Activated T-cell treated with anti-CD3 and anti-CD28 coated beads, Interleukin-2, amount 50 U/mL, for 72 hours (primary cell): ENCODE measurements around the gene COG5. TPM values are rescaled to one million over a fixed set of nuclear protein-coding genes. Genes with fewer than 3 reads are reported as not detected.
A peak's percentile ranks its signal among the peaks of the same experiment; 100 is the strongest.

ENCODE experiments used
- ATAC-seq, 2 donors: fragments of 150-1000 bp; cut with Tn5 transposase; replicated peaks in 1 of 2; 2 replicates each; pipeline ENCODE4 v1.10.0; 2021; ENCODE audit warnings: moderate library complexity in 2 of 2, mild to moderate bottlenecking in 1 of 2
- DNase-seq, 2 donors: peaks; one replicate each; pipeline ENCODE4 v3.0.0; 2021 to 2022; ENCODE audit warnings: mixed read lengths in 1 of 2
- H3K27ac Mint-ChIP-seq: one replicate; pipeline ENCODE4 v1.8.0; 2022; ENCODE audit warnings: mild to moderate bottlenecking, moderate library complexity, mixed read lengths
- H3K27me3 Mint-ChIP-seq: one replicate; pipeline ENCODE4 v1.8.0; 2022; ENCODE audit warnings: low read depth, mixed read lengths
- H3K36me3 Mint-ChIP-seq, 2 donors: one replicate each; pipeline ENCODE4 v1.8.0; 2022; ENCODE audit warnings: mixed read lengths in 2 of 2, mild to moderate bottlenecking in 1 of 2; ENCODE audit not compliant: insufficient read depth in 2 of 2
- H3K4me1 Mint-ChIP-seq: one replicate; pipeline ENCODE4 v1.8.0; 2022; ENCODE audit warnings: low read depth, mixed read lengths
- H3K4me3 Mint-ChIP-seq, 2 donors: one replicate each; pipeline ENCODE4 v1.8.0; 2022; ENCODE audit warnings: mild to moderate bottlenecking in 2 of 2, mixed read lengths in 2 of 2, moderate library complexity in 2 of 2
- H3K9me3 Mint-ChIP-seq, 2 donors: one replicate each; pipeline ENCODE4 v1.8.0; 2022; ENCODE audit warnings: mixed read lengths in 2 of 2
- total RNA-seq, 2 donors: library from RNA; stranded (reverse); gene quantifications; one replicate each; pipeline ENCODE4 v1.2.3, GENCODE V29; 2022

COG5 gene
- total RNA-seq, 2 donors from 2014 or later, result 30.4 to 55.5 TPM

DNA sequence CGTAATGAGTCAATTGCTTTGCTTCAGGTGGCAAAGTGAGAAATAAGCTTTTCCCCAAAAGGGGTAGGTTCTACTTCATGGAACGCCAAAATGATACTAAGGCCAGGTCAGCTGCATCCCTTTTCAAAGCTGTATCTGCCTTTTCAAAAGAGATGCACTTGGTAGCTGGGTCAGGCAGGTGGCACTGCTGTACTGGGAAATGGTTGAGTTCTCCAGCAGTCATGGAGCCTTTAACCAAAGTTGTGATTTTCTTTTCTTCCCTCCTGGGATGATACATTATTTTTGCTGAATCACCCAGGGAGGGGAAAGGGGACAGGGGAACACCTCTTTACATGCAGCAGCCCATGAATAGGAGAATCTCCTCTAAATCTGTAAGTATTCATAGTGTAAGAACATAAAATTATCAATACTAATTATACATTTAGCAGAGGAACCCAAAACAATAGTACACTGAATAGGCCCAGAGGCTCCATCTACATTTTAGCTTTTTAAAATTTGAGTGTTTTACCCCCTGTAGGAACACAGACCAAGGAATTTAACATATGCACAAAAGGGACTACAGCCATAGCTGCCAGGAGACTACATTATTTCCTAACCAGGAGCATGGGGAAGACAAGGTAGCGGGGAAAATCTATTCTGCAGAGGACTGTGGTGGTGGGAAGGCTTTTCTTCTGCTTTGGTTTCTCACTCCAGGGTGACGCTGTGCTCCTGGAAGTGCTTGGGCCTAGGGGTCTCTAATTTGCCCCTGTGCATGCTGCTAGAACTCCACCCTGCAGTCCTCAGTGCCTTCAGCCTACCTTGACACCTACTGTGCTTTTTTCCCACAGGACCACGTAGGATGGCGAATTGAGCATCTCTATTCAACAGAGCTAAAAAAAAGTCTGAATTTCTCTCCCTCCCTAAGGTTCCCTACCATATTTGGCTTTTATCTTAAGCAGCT, 100.3 kb downstream of the COG5 start:
- H3K36me3 Mint-ChIP-seq, result no peaks in the 10 kb centered on the region
- no peaks in the 10 kb centered on the region for H3K4me1 Mint-ChIP-seq
- peak; percentile 76 to 82 for ATAC-seq
- DNase-seq, result peak; percentile 37 to 43
- H3K27me3 Mint-ChIP-seq, result no peaks in the 10 kb centered on the region
- H3K27ac Mint-ChIP-seq, result no peak overlapping the region
- H3K9me3 Mint-ChIP-seq, result no peaks in the 10 kb centered on the region
- no peak overlapping the region for H3K4me3 Mint-ChIP-seq

DNA sequence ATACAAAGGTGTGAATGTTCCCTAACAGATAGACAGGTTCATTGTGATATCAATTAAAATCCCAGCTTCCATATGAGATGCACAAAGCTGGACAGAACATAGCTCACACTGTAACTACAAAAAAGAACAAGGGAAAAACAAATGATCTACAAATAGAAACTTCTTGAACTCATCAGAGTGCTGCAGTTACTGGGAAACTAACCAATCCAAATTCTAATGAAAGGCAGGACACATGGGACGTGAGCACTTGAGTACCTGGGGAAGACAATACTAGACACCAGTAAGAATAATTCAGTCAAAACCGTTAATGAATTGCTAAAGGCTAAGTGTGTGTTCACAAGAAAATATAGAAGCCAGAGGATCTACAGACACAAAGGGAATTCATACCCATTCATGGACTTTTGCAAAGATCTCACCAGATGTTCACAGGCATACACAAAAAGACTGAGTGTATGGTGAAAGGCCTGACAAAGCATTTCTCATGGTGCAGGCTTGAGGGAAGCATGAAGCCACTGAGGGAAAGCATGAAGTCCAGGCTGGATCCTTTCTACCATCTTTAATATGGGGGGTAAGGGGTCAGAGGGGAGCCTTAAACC, 101.7 kb downstream of the COG5 start:
- no peaks in the 10 kb centered on the region for H3K27me3 Mint-ChIP-seq
- no peak for ATAC-seq
- no peak overlapping the region for H3K27ac Mint-ChIP-seq
- H3K4me1 Mint-ChIP-seq, result no peaks in the 10 kb centered on the region
- H3K9me3 Mint-ChIP-seq, result no peaks in the 10 kb centered on the region
- no peak for DNase-seq
- H3K36me3 Mint-ChIP-seq, result peaks cover 5 to 6% of the 10 kb centered on the region in 2 donors
- no peak overlapping the region for H3K4me3 Mint-ChIP-seq

GRCh38 chr7:107453388-107453787, 110.3 kb downstream of the COG5 start:
- Mint-ChIP-seq H3K4me3 (no peak overlapping the region), H3K27me3 (no peaks in the 10 kb centered on the region), H3K9me3 (no peaks in the 10 kb centered on the region), H3K4me1 (no peaks in the 10 kb centered on the region), H3K36me3 (peaks cover 6 to 12% of the 10 kb centered on the region in 2 donors), H3K27ac (no peak overlapping the region)
- no peak for ATAC-seq
- no peak for DNase-seq

DNA sequence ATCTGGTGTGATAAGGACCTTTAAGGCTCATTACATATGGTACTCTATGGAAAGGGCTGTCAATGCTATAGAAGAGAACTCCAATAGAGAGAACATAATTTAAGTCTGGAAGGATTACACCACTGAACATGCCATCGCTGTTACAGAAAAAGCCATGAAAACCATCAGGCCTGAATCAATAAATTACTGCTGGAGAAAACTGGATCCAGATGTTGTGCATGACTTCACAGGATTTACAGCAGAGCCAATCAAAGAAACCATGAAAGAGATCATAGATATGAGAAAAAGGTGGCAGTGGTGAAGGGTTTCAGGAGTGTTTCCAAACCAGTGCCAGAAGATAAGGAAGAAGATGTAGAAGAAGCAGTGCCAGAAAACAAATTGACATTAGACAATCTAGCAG, 112.8 kb downstream of the COG5 start:
- Mint-ChIP-seq H3K9me3 (no peaks in the 10 kb centered on the region), H3K4me3 (no peak overlapping the region), H3K27ac (no peak overlapping the region), H3K4me1 (peaks cover 11% of the 10 kb centered on the region), H3K36me3 (peaks cover 3 to 4% of the 10 kb centered on the region in 2 donors), H3K27me3 (no peaks in the 10 kb centered on the region)
- ATAC-seq, result no peak
- no peak for DNase-seq

DNA sequence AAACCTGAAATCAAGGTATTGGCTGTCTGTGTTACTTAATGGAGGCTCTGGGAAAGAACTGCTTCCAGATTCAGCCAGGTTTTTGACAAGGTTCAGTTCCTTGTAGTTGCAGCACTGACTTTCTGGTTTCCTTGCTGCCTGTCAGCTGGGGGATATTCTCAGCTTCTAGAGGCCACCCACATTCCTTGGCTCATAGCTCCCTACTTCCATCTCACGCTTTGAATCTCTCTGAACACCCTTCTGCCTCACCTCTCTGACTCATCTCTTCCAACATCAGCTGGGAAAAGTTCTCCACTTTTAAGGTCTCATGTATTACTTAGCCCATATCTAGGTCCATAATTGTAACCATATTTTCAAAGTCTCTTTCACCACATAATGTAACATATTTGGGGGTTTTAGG, 116.7 kb downstream of the COG5 start:
- no peak for DNase-seq
- peaks cover 11% of the 10 kb centered on the region for H3K4me1 Mint-ChIP-seq
- H3K9me3 Mint-ChIP-seq, result peaks cover 0 to 2% of the 10 kb centered on the region in 2 donors
- ATAC-seq, result no peak
- no peak overlapping the region for H3K4me3 Mint-ChIP-seq
- H3K27ac Mint-ChIP-seq, result no peak overlapping the region
- H3K27me3 Mint-ChIP-seq, result no peaks in the 10 kb centered on the region
- peaks cover 4 to 6% of the 10 kb centered on the region in 2 donors for H3K36me3 Mint-ChIP-seq

- no peaks in the 10 kb centered on the region for H3K27me3 Mint-ChIP-seq
- H3K4me3 Mint-ChIP-seq, result no peak overlapping the region
- H3K4me1 Mint-ChIP-seq, result peaks cover 11% of the 10 kb centered on the region
- ATAC-seq (peak; percentile 71 to 79), DNase-seq (peak; percentile 6 to 11)
- peaks cover 0 to 2% of the 10 kb centered on the region in 2 donors for H3K9me3 Mint-ChIP-seq
- H3K27ac Mint-ChIP-seq, result no peak overlapping the region
- H3K36me3 Mint-ChIP-seq, result peaks cover 4 to 6% of the 10 kb centered on the region in 2 donors
Measured at GRCh38 chr7:107446531-107446930, 117.2 kb downstream of the COG5 start.

GRCh38 chr7:107442678-107443077, 121.0 kb downstream of the COG5 start:
- no peaks in the 10 kb centered on the region for H3K27me3 Mint-ChIP-seq
- H3K4me1 Mint-ChIP-seq, result peaks cover 11% of the 10 kb centered on the region
- H3K27ac Mint-ChIP-seq, result no peak overlapping the region
- no peak for ATAC-seq
- peaks cover 0 to 3% of the 10 kb centered on the region in 2 donors for H3K36me3 Mint-ChIP-seq
- peaks cover 0 to 2% of the 10 kb centered on the region in 2 donors for H3K9me3 Mint-ChIP-seq
- no peak for DNase-seq
- H3K4me3 Mint-ChIP-seq, result no peak overlapping the region

GRCh38 chr7:107441581-107442422, 121.9 kb downstream of the COG5 start:
- no peaks in the 10 kb centered on the region for H3K27me3 Mint-ChIP-seq
- no peak overlapping the region for H3K4me3 Mint-ChIP-seq
- peaks cover 5% of the 10 kb centered on the region for H3K4me1 Mint-ChIP-seq
- no peak overlapping the region for H3K27ac Mint-ChIP-seq
- H3K36me3 Mint-ChIP-seq, result peaks cover 0 to 3% of the 10 kb centered on the region in 2 donors
- ATAC-seq, result no peak
- H3K9me3 Mint-ChIP-seq, result peaks cover 0 to 2% of the 10 kb centered on the region in 2 donors
- no peak for DNase-seq

DNA sequence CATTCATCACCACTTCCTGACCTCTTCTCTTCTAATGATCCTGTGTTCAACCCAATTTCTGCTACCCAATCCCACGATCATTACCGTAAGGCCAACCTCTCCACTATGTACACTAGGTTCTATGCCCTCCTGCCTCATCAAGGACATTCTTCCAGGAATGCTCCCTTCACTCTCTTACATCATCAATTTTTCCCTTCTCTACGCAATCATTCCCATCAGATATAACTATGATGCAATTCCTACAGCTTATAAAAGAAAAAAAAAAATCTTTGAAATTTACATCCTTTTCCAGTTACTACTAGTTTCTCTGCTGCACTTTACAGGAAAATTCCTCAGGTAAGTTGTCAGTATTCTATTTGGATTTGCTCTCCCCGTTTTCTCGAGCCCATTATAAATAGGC, 124.7 kb downstream of the COG5 start:
- Mint-ChIP-seq H3K9me3 (peaks cover 2% of the 10 kb centered on the region in 2 donors), H3K36me3 (peaks cover 3 to 4% of the 10 kb centered on the region in 2 donors), H3K27me3 (no peaks in the 10 kb centered on the region), H3K4me3 (no peak overlapping the region), H3K27ac (no peak overlapping the region), H3K4me1 (no peaks in the 10 kb centered on the region)
- DNase-seq (no peak), ATAC-seq (no peak)

GRCh38 chr7:107435749-107436148, 128.0 kb downstream of the COG5 start:
- ATAC-seq, result no peak
- peaks cover 0 to 2% of the 10 kb centered on the region in 2 donors for H3K9me3 Mint-ChIP-seq
- H3K27ac Mint-ChIP-seq, result no peak overlapping the region
- H3K27me3 Mint-ChIP-seq, result no peaks in the 10 kb centered on the region
- H3K4me1 Mint-ChIP-seq, result no peaks in the 10 kb centered on the region
- H3K4me3 Mint-ChIP-seq, result no peak overlapping the region
- H3K36me3 Mint-ChIP-seq, result peaks cover under 1 to 4% of the 10 kb centered on the region in 2 donors
- DNase-seq, result no peak

GRCh38 chr7:107432261-107432660, 131.5 kb downstream of the COG5 start:
- ATAC-seq, result no peak
- no peak for DNase-seq
- Mint-ChIP-seq H3K4me1 (no peaks in the 10 kb centered on the region), H3K4me3 (no peak overlapping the region), H3K9me3 (peaks cover 2% of the 10 kb centered on the region in 2 donors), H3K36me3 (peaks cover 4 to 5% of the 10 kb centered on the region in 2 donors), H3K27me3 (no peaks in the 10 kb centered on the region), H3K27ac (no peak overlapping the region)

DNA sequence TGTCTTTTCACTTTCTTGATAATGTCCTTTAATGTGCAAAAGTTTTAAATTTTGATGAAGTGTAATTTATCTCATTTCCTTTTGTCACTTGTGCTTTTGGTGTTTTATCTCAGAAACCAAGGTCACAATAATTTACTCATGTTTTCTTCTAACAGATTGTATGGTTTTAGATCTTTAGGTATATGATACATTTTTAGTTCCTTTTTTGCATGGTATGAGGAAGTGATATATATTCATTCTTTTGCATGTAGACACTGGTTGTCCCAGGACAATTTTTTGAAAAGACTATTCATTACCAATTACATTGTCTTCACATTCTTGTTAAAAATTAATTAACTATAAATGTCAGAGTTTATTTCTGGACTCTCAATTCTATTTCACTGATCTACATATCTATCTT, 133.7 kb downstream of the COG5 start:
- Mint-ChIP-seq H3K36me3 (peaks cover 2 to 5% of the 10 kb centered on the region in 2 donors), H3K4me1 (no peaks in the 10 kb centered on the region), H3K9me3 (peaks cover 2% of the 10 kb centered on the region in 2 donors), H3K27me3 (no peaks in the 10 kb centered on the region), H3K27ac (peak overlapping the region; percentile 43), H3K4me3 (no peak overlapping the region)
- DNase-seq, result no peak
- no peak for ATAC-seq

DNA sequence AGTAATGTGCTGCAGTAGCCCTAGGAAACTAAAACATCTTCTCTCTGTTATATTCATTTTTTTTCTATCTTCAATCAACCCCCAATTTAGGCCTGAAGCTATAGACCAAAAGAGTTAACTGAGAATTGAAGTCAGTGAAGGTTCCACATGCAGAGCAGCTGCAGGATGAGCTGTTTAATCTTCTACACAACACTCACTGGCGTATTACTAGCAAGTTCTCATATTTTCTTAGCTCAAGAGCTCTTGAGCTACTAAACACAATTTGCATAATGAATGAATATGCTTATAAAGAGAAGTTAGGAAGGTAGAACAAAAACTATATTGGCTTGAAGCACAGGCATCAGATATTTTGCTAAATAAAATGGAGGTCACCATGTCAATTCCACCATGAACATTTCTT, 135.1 kb downstream of the COG5 start:
- DNase-seq (no peak), ATAC-seq (no peak)
- peaks cover 0 to 5% of the 10 kb centered on the region in 2 donors for H3K36me3 Mint-ChIP-seq
- H3K9me3 Mint-ChIP-seq, result peaks cover 0 to 2% of the 10 kb centered on the region in 2 donors
- H3K4me1 Mint-ChIP-seq, result no peaks in the 10 kb centered on the region
- H3K27ac Mint-ChIP-seq, result no peak overlapping the region
- H3K4me3 Mint-ChIP-seq, result no peak overlapping the region
- no peaks in the 10 kb centered on the region for H3K27me3 Mint-ChIP-seq
